Subcutaneous adipose tissue (tissue), 4 donors: Measurements from ENCODE around the gene SETMAR. TPM values are rescaled to one million over a fixed set of nuclear protein-coding genes. Genes with fewer than 3 reads are reported as not detected.

Experiments
- CTCF ChIP-seq: fragments of 450-650 bp; IDR thresholded peaks from one replicate; pipeline ENCODE4 v1.5.1; 2016; ENCODE audit warnings: low read depth, mild to moderate bottlenecking, control low read depth, antibody characterized with exemption, moderate library complexity
- total RNA-seq, 4 donors: library from RNA; depleted of rRNA; stranded (reverse); fragments of >200 nt; gene quantifications; one replicate each; pipeline ENCODE4 v1.1.0, GENCODE V29; 2016

The SETMAR gene
- total RNA-seq, 4 donors from 2014 or later = 23.7 to 65.8 (median 46.4) TPM

GRCh38 chr3:4284865-4285264, 18.3 kb upstream of the SETMAR start:
- no peak for TF ChIP-seq CTCF

GRCh38 chr3:4289044-4289443, 14.1 kb upstream of the SETMAR start:
- TF ChIP-seq CTCF = no peak

- no peak for TF ChIP-seq CTCF
Observed at GRCh38 chr3:4290272-4290893, 12.8 kb upstream of the SETMAR start.

GRCh38 chr3:4292301-4292700, 10.9 kb upstream of the SETMAR start:
- no peak for TF ChIP-seq CTCF

GRCh38 chr3:4294616-4295327, 8.4 kb upstream of the SETMAR start:
- TF ChIP-seq CTCF = no peak

- TF ChIP-seq CTCF = no peak
Observed at GRCh38 chr3:4297486-4297885, 5.7 kb upstream of the SETMAR start.

- no peak for TF ChIP-seq CTCF
Observed at GRCh38 chr3:4302747-4303146, 422 bp upstream of the SETMAR start.
